ENCODE data around the gene ACTG1.

DNA sequence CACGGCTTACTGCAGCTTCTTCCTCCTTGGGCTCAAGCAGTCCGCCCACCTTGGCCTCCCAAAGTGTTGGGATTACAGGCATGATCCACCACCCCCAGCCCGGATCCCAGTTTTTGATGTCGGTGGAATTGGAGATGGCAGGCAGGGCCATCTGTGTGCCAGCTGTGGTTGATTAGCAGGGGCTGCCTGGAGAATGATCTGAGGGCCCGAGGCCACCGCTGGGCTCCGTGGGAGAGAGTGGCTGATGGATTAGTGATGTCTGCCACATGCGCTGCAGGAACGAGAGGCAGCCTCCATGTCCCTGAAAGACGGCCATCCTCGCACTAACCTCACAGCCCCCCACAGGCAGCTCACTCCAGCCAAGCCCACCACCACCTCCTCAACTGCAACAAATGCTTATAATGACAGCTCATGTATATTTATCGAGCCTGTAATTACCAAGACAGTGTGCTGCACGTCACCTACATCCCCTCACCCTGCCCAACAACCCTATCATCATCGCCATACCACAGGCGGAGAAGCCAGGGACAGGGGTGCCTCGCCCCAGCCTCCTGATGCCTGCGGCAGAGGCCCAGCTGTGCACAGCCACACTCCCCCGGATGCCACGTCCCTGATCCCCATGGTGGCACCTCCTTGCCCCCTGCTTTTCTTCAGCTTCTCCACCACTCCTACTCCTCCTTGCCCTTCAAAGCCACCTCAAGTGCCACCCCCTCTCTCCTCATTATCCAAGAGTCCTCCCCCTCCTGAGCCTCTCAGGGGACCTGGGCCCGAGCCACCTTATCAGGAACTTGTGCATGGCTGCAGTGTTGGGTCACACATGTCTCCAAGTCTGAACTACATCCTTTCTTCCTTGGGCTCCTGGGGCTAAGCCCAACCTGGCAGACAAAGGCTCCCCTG is 33.2 kb downstream of the ACTG1 start:
- TF ChIP-seq ZNF274 (IDR thresholded peaks at IDR 0.05; ENCODE audit: low read depth, low read length) = no peak
- TF ChIP-seq SUZ12 (IDR thresholded peaks at IDR 0.05; ENCODE audit: extremely low read depth, insufficient read depth, insufficient read length) = no peak
- no peak for TF ChIP-seq YY1 (IDR thresholded peaks at IDR 0.05; ENCODE audit: insufficient read depth, insufficient read length)

Measured in NT2/D1 (cell line).